Mammary epithelial cell (primary cell): Measurements from ENCODE around the gene CDKAL1.

Experiments
- CTCF ChIP-seq, 2 donors: IDR thresholded peaks in 1 of 2; conservative IDR thresholded peaks in 1 of 2; 2 replicates each; pipeline ENCODE4 v1.5.1; 2011 to 2012; ENCODE audit warnings: inconsistent platforms in 2 of 2, low read length in 2 of 2, mild to moderate bottlenecking in 2 of 2, control low read depth in 1 of 2, low read depth in 1 of 2; ENCODE audit not compliant: insufficient read depth in 1 of 2; ENCODE audit errors: extremely low read depth in 1 of 2
- EZH2 ChIP-seq: IDR thresholded peaks from 2 replicates; pipeline ENCODE4 v1.6.1; 2012; ENCODE audit warnings: low read length, inconsistent platforms, borderline replicate concordance

- no peak for TF ChIP-seq EZH2
- TF ChIP-seq CTCF (conservative IDR thresholded peaks at IDR 0.05 in 1 of 2, IDR thresholded peaks at IDR 0.05 in 1 of 2; ENCODE audit: extremely low read depth in 1 of 2, insufficient read depth in 1 of 2, low read depth in 1 of 2, low read length in 2 of 2) = no peak
Observed at GRCh38 chr6:20817806-20818320, 283.6 kb downstream of the CDKAL1 start.
